Osteoblast (primary cell): ENCODE measurements around the gene MUCL3. TPM values are rescaled to one million over a fixed set of nuclear protein-coding genes. Genes with fewer than 3 reads are reported as not detected.

Experiments
- DNase-seq: peaks from one replicate; pipeline ENCODE4 v3.0.0; 2011; ENCODE audit warnings: low spot score, mixed read lengths; ENCODE audit not compliant: insufficient read length; ENCODE audit errors: missing footprints
- H2AFZ ChIP-seq: 2 replicates; pipeline ENCODE4 v1.6.0; 2011; ENCODE audit warnings: mild to moderate bottlenecking, low read length
- H3K27ac ChIP-seq: 2 replicates; pipeline ENCODE4 v1.5.1; 2011; ENCODE audit warnings: mild to moderate bottlenecking, low read depth, low read length, moderate library complexity
- H3K27me3 ChIP-seq: 2 replicates; pipeline ENCODE4 v1.6.0; 2012; ENCODE audit warnings: mild to moderate bottlenecking, control low read depth, inconsistent platforms, low read length, moderate library complexity; ENCODE audit not compliant: insufficient read depth
- H3K36me3 ChIP-seq: 2 replicates; pipeline ENCODE4 v1.5.1; 2011; ENCODE audit warnings: mild to moderate bottlenecking, low read length, control low read depth, moderate library complexity; ENCODE audit not compliant: insufficient read depth
- H3K4me1 ChIP-seq: 2 replicates; pipeline ENCODE4 v1.5.1; 2011; ENCODE audit warnings: mild to moderate bottlenecking, low read length, control low read depth, moderate library complexity; ENCODE audit not compliant: insufficient read depth
- H3K4me2 ChIP-seq: 2 replicates; pipeline ENCODE4 v1.6.0; 2011; ENCODE audit warnings: mild to moderate bottlenecking, low read length; ENCODE audit not compliant: insufficient read depth
- H3K4me3 ChIP-seq: fragments of 200-600 bp; sonication (generic); 3 replicates; pipeline ENCODE4 v1.5.1; 2012; ENCODE audit warnings: mild to moderate bottlenecking, low read length, inconsistent platforms; ENCODE audit not compliant: insufficient read depth
- H3K79me2 ChIP-seq: 2 replicates; pipeline ENCODE4 v1.6.0; 2012; ENCODE audit warnings: mild to moderate bottlenecking, low read length, control low read depth, inconsistent platforms; ENCODE audit not compliant: insufficient read depth
- H3K9me3 ChIP-seq: 2 replicates; pipeline ENCODE4 v1.5.1; 2011; ENCODE audit warnings: low read depth, low read length, control low read depth
- H4K20me1 ChIP-seq: 2 replicates; pipeline ENCODE4 v1.6.0; 2012; ENCODE audit warnings: mild to moderate bottlenecking, low read length, control low read depth; ENCODE audit not compliant: insufficient read depth
- total RNA-seq: library from RNA; depleted of rRNA; stranded (reverse); fragments of >200 nt; gene quantifications from 2 replicates; pipeline ENCODE4 v1.2.3, GENCODE V29; 2012
- TF ChIP-seq, protein P1 (sequence below): IDR thresholded peaks from 2 replicates; pipeline ENCODE4 v1.5.1; 2011; ENCODE audit warnings: mild to moderate bottlenecking, low read depth, low read length, moderate library complexity; ENCODE audit errors: extremely low read depth

MUCL3 gene
- total RNA-seq, 1 donor, result not detected

GRCh38 chr6:30914854-30915590 is 25.8 kb upstream of the MUCL3 start:
- DNase-seq, result peak; percentile 52
- Histone ChIP-seq H3K36me3 (peaks cover 56% of the 10 kb centered on the region), H3K4me3 (peak overlapping the region; percentile 71), H3K27me3 (no peaks in the 10 kb centered on the region), H3K9me3 (no peaks in the 10 kb centered on the region), H3K27ac (peak overlapping the region; percentile 68), H3K4me2 (peak overlapping the region; percentile 91), H2AFZ (peak overlapping the region; percentile 81), H3K4me1 (peaks cover 19% of the 10 kb centered on the region), H4K20me1 (no peaks in the 10 kb centered on the region), H3K79me2 (no peaks in the 10 kb centered on the region)
- TF ChIP-seq, protein P1, sequence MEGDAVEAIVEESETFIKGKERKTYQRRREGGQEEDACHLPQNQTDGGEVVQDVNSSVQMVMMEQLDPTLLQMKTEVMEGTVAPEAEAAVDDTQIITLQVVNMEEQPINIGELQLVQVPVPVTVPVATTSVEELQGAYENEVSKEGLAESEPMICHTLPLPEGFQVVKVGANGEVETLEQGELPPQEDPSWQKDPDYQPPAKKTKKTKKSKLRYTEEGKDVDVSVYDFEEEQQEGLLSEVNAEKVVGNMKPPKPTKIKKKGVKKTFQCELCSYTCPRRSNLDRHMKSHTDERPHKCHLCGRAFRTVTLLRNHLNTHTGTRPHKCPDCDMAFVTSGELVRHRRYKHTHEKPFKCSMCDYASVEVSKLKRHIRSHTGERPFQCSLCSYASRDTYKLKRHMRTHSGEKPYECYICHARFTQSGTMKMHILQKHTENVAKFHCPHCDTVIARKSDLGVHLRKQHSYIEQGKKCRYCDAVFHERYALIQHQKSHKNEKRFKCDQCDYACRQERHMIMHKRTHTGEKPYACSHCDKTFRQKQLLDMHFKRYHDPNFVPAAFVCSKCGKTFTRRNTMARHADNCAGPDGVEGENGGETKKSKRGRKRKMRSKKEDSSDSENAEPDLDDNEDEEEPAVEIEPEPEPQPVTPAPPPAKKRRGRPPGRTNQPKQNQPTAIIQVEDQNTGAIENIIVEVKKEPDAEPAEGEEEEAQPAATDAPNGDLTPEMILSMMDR, result no peak

GRCh38 chr6:30915591-30915946 is 25.2 kb upstream of the MUCL3 start:
- no peaks in the 10 kb centered on the region for H3K27me3 ChIP-seq
- H3K36me3 ChIP-seq, result peaks cover 56% of the 10 kb centered on the region
- no peaks in the 10 kb centered on the region for H3K9me3 ChIP-seq
- H3K4me3 ChIP-seq, result no peak overlapping the region
- peak; percentile 98 for DNase-seq
- no peaks in the 10 kb centered on the region for H4K20me1 ChIP-seq
- H3K27ac ChIP-seq, result peak overlapping the region; percentile 15
- peak overlapping the region; percentile 42 for H2AFZ ChIP-seq
- no peak overlapping the region for H3K4me2 ChIP-seq
- TF ChIP-seq, protein P1, result peak; percentile 72
- peaks cover 19% of the 10 kb centered on the region for H3K4me1 ChIP-seq
- no peaks in the 10 kb centered on the region for H3K79me2 ChIP-seq

- no peak overlapping the region for H3K4me2 ChIP-seq
- no peaks in the 10 kb centered on the region for H4K20me1 ChIP-seq
- H3K36me3 ChIP-seq, result peaks cover 53% of the 10 kb centered on the region
- DNase-seq, result no peak
- H3K4me3 ChIP-seq, result no peak overlapping the region
- no peaks in the 10 kb centered on the region for H3K79me2 ChIP-seq
- no peak overlapping the region for H3K27ac ChIP-seq
- no peaks in the 10 kb centered on the region for H3K27me3 ChIP-seq
- no peaks in the 10 kb centered on the region for H3K9me3 ChIP-seq
- TF ChIP-seq, protein P1, result no peak
- H2AFZ ChIP-seq, result no peak overlapping the region
- H3K4me1 ChIP-seq, result peaks cover 19% of the 10 kb centered on the region
Measured at GRCh38 chr6:30917041-30917440, 23.7 kb upstream of the MUCL3 start.

DNA sequence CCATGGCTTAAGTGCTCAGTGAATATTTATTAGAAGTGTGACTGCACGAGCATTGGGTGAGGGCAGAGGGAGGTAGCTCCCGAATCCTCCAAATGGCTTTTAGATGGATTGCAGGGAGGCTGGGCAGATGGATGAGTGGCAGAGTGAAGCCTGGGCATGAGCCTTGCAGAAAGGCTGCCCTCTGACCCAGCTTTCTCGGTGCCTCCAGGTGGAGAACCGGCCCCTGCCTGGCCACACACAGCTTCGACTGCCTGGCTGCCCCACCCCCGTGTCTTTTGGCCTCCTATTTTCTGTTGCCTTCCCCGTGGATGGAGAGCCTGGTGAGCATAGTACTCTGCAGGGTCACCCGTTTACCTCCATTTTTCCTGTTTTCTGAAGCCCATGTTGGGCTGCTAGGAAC is 23.3 kb upstream of the MUCL3 start:
- Histone ChIP-seq H3K4me3 (no peak overlapping the region), H3K27me3 (no peaks in the 10 kb centered on the region), H3K4me1 (peaks cover 19% of the 10 kb centered on the region), H3K27ac (no peak overlapping the region), H3K79me2 (no peaks in the 10 kb centered on the region), H4K20me1 (no peaks in the 10 kb centered on the region), H2AFZ (no peak overlapping the region), H3K9me3 (no peaks in the 10 kb centered on the region), H3K4me2 (no peak overlapping the region), H3K36me3 (peaks cover 57% of the 10 kb centered on the region)
- DNase-seq, result no peak
- TF ChIP-seq, protein P1, result no peak
